IPS-18a (cell line): Measurements from ENCODE around the gene UBC.
A peak's percentile ranks its signal among the peaks of the same experiment; 100 is the strongest.

Experiments
- H3K27ac ChIP-seq: one replicate; pipeline ENCODE4 v1.5.1; 2013; ENCODE audit warnings: low read length
- H3K27me3 ChIP-seq: one replicate; pipeline ENCODE4 v1.6.1; 2013; ENCODE audit warnings: mild to moderate bottlenecking, low read length; ENCODE audit not compliant: control insufficient read depth, insufficient read depth
- H3K36me3 ChIP-seq: one replicate; pipeline ENCODE4 v1.6.1; 2013; ENCODE audit warnings: low read depth, low read length; ENCODE audit not compliant: control insufficient read depth
- H3K4me1 ChIP-seq: one replicate; pipeline ENCODE4 v1.6.1; 2013; ENCODE audit warnings: low read depth, low read length; ENCODE audit not compliant: control insufficient read depth
- H3K4me3 ChIP-seq: one replicate; pipeline ENCODE4 v1.5.1; 2013; ENCODE audit warnings: low read length
- H3K9ac ChIP-seq: one replicate; pipeline ENCODE4 v1.6.1; 2013; ENCODE audit warnings: mild to moderate bottlenecking, low read length, moderate library complexity
- H3K9me3 ChIP-seq: one replicate; pipeline ENCODE4 v1.6.1; 2013; ENCODE audit warnings: low read depth, low read length; ENCODE audit not compliant: control insufficient read depth

The UBC gene

GRCh38 chr12:124865728-124866127 is 48.7 kb downstream of the UBC start:
- no peak overlapping the region for H3K9ac ChIP-seq
- H3K27ac ChIP-seq: no peak overlapping the region
- H3K4me1 ChIP-seq: peaks cover 11% of the 10 kb centered on the region
- no peaks in the 10 kb centered on the region for H3K9me3 ChIP-seq
- no peaks in the 10 kb centered on the region for H3K36me3 ChIP-seq
- H3K27me3 ChIP-seq: peaks cover 5% of the 10 kb centered on the region
- H3K4me3 ChIP-seq: no peak overlapping the region

GRCh38 chr12:124864326-124864752 is 50.1 kb downstream of the UBC start:
- Histone ChIP-seq H3K27ac (no peak overlapping the region), H3K4me1 (peaks cover 11% of the 10 kb centered on the region), H3K4me3 (peak overlapping the region; percentile 48), H3K9ac (peak overlapping the region; percentile 51), H3K9me3 (no peaks in the 10 kb centered on the region), H3K27me3 (peaks cover 5% of the 10 kb centered on the region), H3K36me3 (no peaks in the 10 kb centered on the region)

GRCh38 chr12:124863416-124864325 is 50.8 kb downstream of the UBC start, which contains the start of gene SCARB1:
TSS of gene SCARB1 (minus strand) at chr12:124863864. CDS start at chr12:124863720, 144 bp downstream.
- Histone ChIP-seq H3K9ac (peak within 1 kb of the TSS; percentile 61), H3K9me3 (no peaks in the 10 kb centered on the region), H3K27ac (no peak within 1 kb of the TSS), H3K36me3 (no peaks in the 10 kb centered on the region), H3K4me3 (peak within 1 kb of the TSS; percentile 69), H3K4me1 (peaks cover 6% of the 10 kb centered on the region), H3K27me3 (peaks cover 5% of the 10 kb centered on the region)

GRCh38 chr12:124862768-124863415 is 51.6 kb downstream of the UBC start:
- Histone ChIP-seq H3K27me3 (peaks cover 5% of the 10 kb centered on the region), H3K9ac (peak overlapping the region; percentile 61), H3K36me3 (no peaks in the 10 kb centered on the region), H3K4me1 (peaks cover 6% of the 10 kb centered on the region), H3K27ac (no peak overlapping the region), H3K4me3 (peak overlapping the region; percentile 69), H3K9me3 (no peaks in the 10 kb centered on the region)

GRCh38 chr12:124861898-124862676 is 52.4 kb downstream of the UBC start:
- Histone ChIP-seq H3K9me3 (no peaks in the 10 kb centered on the region), H3K4me1 (peaks cover 6% of the 10 kb centered on the region), H3K4me3 (no peak overlapping the region), H3K27ac (no peak overlapping the region), H3K27me3 (peaks cover 5% of the 10 kb centered on the region), H3K9ac (no peak overlapping the region), H3K36me3 (no peaks in the 10 kb centered on the region)
